Prostate gland (tissue), 2 donors: Measurements from ENCODE around the gene ZSCAN31. TPM values are rescaled to one million over a fixed set of nuclear protein-coding genes. Genes with fewer than 3 reads are reported as not detected.

Experiments used
- DNase-seq: peaks from one replicate; pipeline ENCODE4 v3.0.0-alpha.2; 2019; ENCODE audit warnings: low spot score
- H3K27ac ChIP-seq, 2 donors: fragments of 200-600 bp; sonication (generic); 2 replicates each; pipeline ENCODE4 v1.5.1; 2017 to 2019
- H3K27me3 ChIP-seq: fragments of 200-600 bp; sonication (generic); replicated peaks from 2 replicates; pipeline ENCODE4 v1.5.1; 2019; ENCODE audit not compliant: insufficient read depth
- H3K36me3 ChIP-seq, 2 donors: fragments of 200-600 bp; sonication (generic); 1 replicate in 1 of 2; 2 replicates in 1 of 2; pipeline versions ENCODE4 v1.5.1 to v1.8.1; 2017 to 2019
- H3K4me1 ChIP-seq: fragments of 200-600 bp; sonication (generic); replicated peaks from 2 replicates; pipeline ENCODE4 v1.5.1; 2019
- H3K4me3 ChIP-seq, 2 donors: fragments of 200-600 bp; sonication (generic); 2 replicates each; pipeline ENCODE4 v1.5.1; 2017 to 2019
- H3K9me3 ChIP-seq: fragments of 200-600 bp; sonication (generic); 2 replicates; pipeline ENCODE4 v1.5.1; 2017
- CTCF ChIP-seq, 4 experiments: fragments of 200-600 bp in 2 of 4; fragments of 450-650 bp in 2 of 4; sonication (generic) in 2 of 4; IDR thresholded peaks; 1 replicate in 3 of 4; 2 replicates in 1 of 4; pipeline ENCODE4 v1.5.1; 2016 to 2019; ENCODE audit warnings: antibody characterized with exemption in 4 of 4, mild to moderate bottlenecking in 2 of 4, moderate library complexity in 2 of 4
- POLR2A ChIP-seq: fragments of 450-650 bp; IDR thresholded peaks from one replicate; pipeline ENCODE4 v1.6.1; 2016; ENCODE audit warnings: antibody characterized with exemption, mild to moderate bottlenecking
- POLR2AphosphoS5 ChIP-seq: sonication (generic); formaldehyde crosslinking; IDR thresholded peaks from one replicate; pipeline ENCODE4 v1.6.1; 2017; ENCODE audit warnings: antibody characterized with exemption
- WGBS: methylation state at CpG from one replicate; pipeline ENCODE4 v1.1.5; 2018; 5-methylcytosine and 5-hydroxymethylcytosine counted together
- intact Hi-C: fragments of 100-400 bp; cut with DNase I; formaldehyde crosslinking; loops from one replicate; pipeline ENCODE4 v1.14.2; 2022
- total RNA-seq, 2 donors: library from RNA; depleted of rRNA; stranded (reverse); fragments of >200 nt; gene quantifications; one replicate each; pipeline ENCODE4 v1.1.0, GENCODE V29; 2016

The ZSCAN31 gene
- total RNA-seq, 2 donors from 2014 or later = 13.7 to 21.7 TPM

DNA sequence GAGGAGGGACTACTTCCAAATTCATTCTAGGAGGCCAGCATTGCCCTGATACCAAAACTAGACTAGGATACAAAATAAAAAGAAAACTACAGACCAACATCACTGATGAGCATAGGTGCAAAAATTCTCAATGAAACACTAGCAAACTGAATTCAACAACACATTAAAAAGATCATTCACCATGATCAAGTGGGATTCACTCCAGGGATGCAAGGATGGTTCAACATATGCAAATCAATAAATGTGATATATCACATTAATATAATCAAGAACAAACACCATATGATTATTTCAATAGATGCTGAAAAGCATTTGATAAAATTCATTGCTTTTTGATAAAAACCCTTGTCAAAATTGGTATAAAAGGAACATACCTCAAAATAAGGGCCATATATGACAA, 44.4 kb downstream of the ZSCAN31 start:
- no peak overlapping the region for H3K4me3 ChIP-seq
- intact Hi-C loops = no loop called here
- no peaks in the 10 kb centered on the region for H3K36me3 ChIP-seq

DNA sequence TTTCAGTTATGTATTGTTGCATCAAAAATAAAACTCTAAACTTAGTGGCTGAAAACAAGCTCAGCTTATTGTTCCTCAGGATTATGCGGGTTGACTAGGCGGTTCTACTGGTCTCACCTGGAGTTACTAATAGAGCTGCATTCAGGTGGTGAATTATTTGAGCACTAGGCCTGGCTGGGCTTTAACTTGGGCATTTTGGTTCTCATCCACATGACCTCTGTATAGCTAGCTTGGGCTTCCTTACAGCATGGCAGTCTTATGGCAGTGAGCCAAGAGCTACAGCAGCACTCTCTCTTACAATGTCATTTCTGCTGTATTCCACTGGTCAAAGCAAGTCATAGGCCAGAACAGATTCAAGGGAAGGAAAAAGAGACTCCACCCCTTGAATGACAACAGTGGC, 53.0 kb downstream of the ZSCAN31 start:
- intact Hi-C loops = no loop called here
- 98% methylated on average over 2 of the region's 2 CpGs for WGBS

More for the DNA sequence above, 44.4 kb downstream of the ZSCAN31 start:
- Histone ChIP-seq H3K4me1 (no peaks in the 10 kb centered on the region), H3K27me3 (no peaks in the 10 kb centered on the region), H3K9me3 (no peaks in the 10 kb centered on the region), H3K27ac (no peak overlapping the region)
- no peak for TF ChIP-seq CTCF (IDR thresholded peaks at IDR 0.05)
- TF ChIP-seq POLR2AphosphoS5 = no peak
- no peak for TF ChIP-seq POLR2A
- no peak for DNase-seq

DNA sequence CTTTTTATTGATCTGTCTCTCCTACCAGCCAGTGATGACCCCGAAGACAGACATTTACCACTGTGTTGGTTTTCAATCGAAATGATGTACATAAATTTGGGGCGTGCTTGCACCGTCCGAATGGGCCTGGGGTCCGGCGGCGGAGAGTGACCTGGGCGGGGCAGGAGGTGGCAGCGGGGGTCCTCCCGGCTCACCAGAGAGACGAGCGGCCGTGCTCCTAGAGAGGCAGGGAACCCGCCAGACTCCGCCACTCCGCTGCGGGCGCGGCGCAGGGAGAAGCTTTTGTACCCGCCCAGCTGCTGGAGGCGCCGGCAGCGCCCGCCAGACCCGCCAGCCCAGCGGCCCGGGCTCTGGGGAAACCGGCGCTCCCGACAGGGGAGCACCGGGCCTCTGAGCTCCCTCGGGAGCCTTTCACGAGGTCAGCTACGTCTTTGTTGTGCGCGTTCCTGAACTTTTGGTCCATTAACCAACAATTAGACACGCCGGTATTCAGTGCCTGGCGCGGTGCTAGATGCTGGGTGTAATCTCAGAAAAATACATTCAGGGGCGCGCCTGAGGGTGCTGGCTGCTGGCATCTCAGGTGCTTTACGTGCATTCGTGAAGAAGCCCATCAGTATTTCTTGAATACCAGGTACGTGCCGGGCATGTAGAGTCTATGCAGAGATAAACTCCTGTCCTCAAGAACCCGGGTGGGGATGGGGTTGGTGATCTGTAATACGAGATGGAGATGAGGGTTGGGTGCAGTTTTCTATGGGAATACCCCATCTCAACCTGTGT, 54.5 kb downstream of the ZSCAN31 start, which contains the start of gene PGBD1:
TSS of gene PGBD1 (plus strand) at position 285 of the 777 bp plus-strand sequence. CDS start 2,242 bp downstream, outside the sequence.
- no peaks in the 10 kb centered on the region for H3K9me3 ChIP-seq
- under 1% methylated on average over 50 of the region's 50 CpGs for WGBS
- TF ChIP-seq POLR2AphosphoS5 = no peak
- intact Hi-C loops = no loop called here
- no peaks in the 10 kb centered on the region for H3K27me3 ChIP-seq
- peak; percentile 39 for DNase-seq
- H3K27ac ChIP-seq = peak within 1 kb of the TSS; percentile 18 to 43
- H3K36me3 ChIP-seq = no peaks in the 10 kb centered on the region
- peak within 1 kb of the TSS; percentile 39 to 54 for H3K4me3 ChIP-seq
- no peaks in the 10 kb centered on the region for H3K4me1 ChIP-seq

More for the DNA sequence above, 53.0 kb downstream of the ZSCAN31 start:
- Histone ChIP-seq H3K4me3 (no peak overlapping the region), H3K27ac (no peak overlapping the region), H3K4me1 (no peaks in the 10 kb centered on the region), H3K36me3 (no peaks in the 10 kb centered on the region), H3K27me3 (no peaks in the 10 kb centered on the region), H3K9me3 (no peaks in the 10 kb centered on the region)
- no peak for DNase-seq
- TF ChIP-seq CTCF (IDR thresholded peaks at IDR 0.05) (no peak), POLR2A (no peak), POLR2AphosphoS5 (no peak)

- Histone ChIP-seq H3K36me3 (no peaks in the 10 kb centered on the region), H3K27me3 (no peaks in the 10 kb centered on the region), H3K4me1 (no peaks in the 10 kb centered on the region), H3K4me3 (peak overlapping the region; percentile 39 to 54), H3K27ac (peak overlapping the region in 1 of 2 donors; percentile 43), H3K9me3 (no peaks in the 10 kb centered on the region)
- 34% methylated on average over 3 of the region's 3 CpGs for WGBS
- no peak for DNase-seq
- no peak for TF ChIP-seq POLR2AphosphoS5
- TF ChIP-seq POLR2A = no peak
- no peak for TF ChIP-seq CTCF (IDR thresholded peaks at IDR 0.05)
- intact Hi-C loops = no loop called here
Measured at GRCh38 chr6:28280595-28281287, 55.2 kb downstream of the ZSCAN31 start.

DNA sequence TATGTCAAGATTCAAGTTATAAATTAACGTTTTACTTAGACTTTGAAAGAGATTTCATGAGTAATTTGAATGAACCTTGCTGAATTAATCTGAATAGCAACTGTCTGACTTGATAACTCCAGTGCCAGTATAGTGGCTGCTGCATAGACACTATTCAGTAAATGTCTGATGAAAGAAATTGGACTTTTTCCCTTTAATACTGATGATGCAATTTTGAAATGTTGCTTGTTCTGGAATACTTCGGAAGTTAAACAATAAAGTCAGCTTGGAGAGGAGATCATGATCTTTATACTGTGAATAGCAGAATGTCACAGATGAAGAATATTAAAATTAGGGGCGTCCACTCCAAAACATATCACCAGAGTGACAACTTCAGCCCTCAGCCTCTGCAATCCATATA, 58.2 kb downstream of the ZSCAN31 start:
- no peak for DNase-seq
- no peak overlapping the region for H3K4me3 ChIP-seq
- 75% methylated on average over 3 of the region's 3 CpGs for WGBS
- no peak overlapping the region for H3K27ac ChIP-seq
- no peaks in the 10 kb centered on the region for H3K9me3 ChIP-seq
- intact Hi-C loops = no loop called here
- no peaks in the 10 kb centered on the region for H3K27me3 ChIP-seq
- H3K36me3 ChIP-seq = peaks cover 0 to 8% of the 10 kb centered on the region in 2 donors
- H3K4me1 ChIP-seq = no peaks in the 10 kb centered on the region
- TF ChIP-seq POLR2A = no peak
- TF ChIP-seq CTCF (IDR thresholded peaks at IDR 0.05) = no peak
- TF ChIP-seq POLR2AphosphoS5 = no peak
